Activated CD4-positive, alpha-beta memory T cell treated with anti-CD3 and anti-CD28 coated beads, Interleukin-2, amount 10 ng/mL, durations not matched to agents 7 days and 5 days (primary cell): Measurements from ENCODE around the gene AHRR. TPM values are rescaled to one million over a fixed set of nuclear protein-coding genes. Genes with fewer than 3 reads are reported as not detected.
"Not testable (repeated sequence)": the region's sequence is repeated elsewhere in the genome, so short reads cannot be mapped to it uniquely, and the experiment has no call there.

ENCODE experiments used
- CTCF ChIA-PET: fragments of 350-600 bp; sonication (Branson Sonifier 250); formaldehyde crosslinking; loops from one replicate; lab custom pipeline; 2021; ENCODE audit warnings: antibody characterized with exemption, inconsistent platforms; lab: Charles Lee
- POLR2A ChIA-PET: fragments of 350-600 bp; sonication (Branson Sonifier 250); formaldehyde crosslinking; loops from one replicate; lab custom pipeline; 2021; ENCODE audit warnings: antibody characterized with exemption; lab: Charles Lee
- DNase-seq: peaks from one replicate; pipeline ENCODE4 v3.0.0-alpha.2; 2020
- H3K27ac Mint-ChIP-seq: one replicate; pipeline ENCODE4 v1.8.0; 2021; ENCODE audit warnings: mild to moderate bottlenecking, mixed read lengths
- H3K27me3 Mint-ChIP-seq: one replicate; pipeline ENCODE4 v1.8.0; 2021; ENCODE audit warnings: mixed read lengths
- H3K36me3 Mint-ChIP-seq: one replicate; pipeline ENCODE4 v1.8.0; 2021; ENCODE audit warnings: low read depth, mixed read lengths
- H3K4me1 Mint-ChIP-seq: one replicate; pipeline ENCODE4 v1.8.0; 2021; ENCODE audit warnings: mixed read lengths
- H3K4me3 Mint-ChIP-seq: one replicate; pipeline ENCODE4 v1.8.0; 2021; ENCODE audit warnings: mild to moderate bottlenecking, mixed read lengths
- H3K9me3 Mint-ChIP-seq: one replicate; pipeline ENCODE4 v1.8.0; 2021; ENCODE audit warnings: mixed read lengths
- total RNA-seq, 2 experiments: library from RNA; stranded (reverse); gene quantifications; one replicate each; pipeline ENCODE4 v1.2.3, GENCODE V29; 2021

AHRR gene
- total RNA-seq, 2 experiments from 2014 or later: 23.6 to 24.6 TPM

- H3K4me3 Mint-ChIP-seq: no peak overlapping the region
Measured at GRCh38 chr5:402615-403359, 81.3 kb downstream of the AHRR start.

GRCh38 chr5:403995-404394 lies 82.5 kb downstream of the AHRR start:
- no peak for DNase-seq
- Mint-ChIP-seq H3K9me3 (no peaks in the 10 kb centered on the region), H3K27me3 (peaks cover 2% of the 10 kb centered on the region), H3K36me3 (peaks cover 28% of the 10 kb centered on the region), H3K4me1 (peaks cover 42% of the 10 kb centered on the region), H3K27ac (no peak overlapping the region), H3K4me3 (no peak overlapping the region)
- CTCF ChIA-PET: interaction anchor here (1.1 kb wide), 1 partner anchor 54 kb away, joined by 3 read pairs; no protein-coding TSS in a partner anchor
- POLR2A ChIA-PET: no interaction called here

More at GRCh38 chr5:402615-403359, 81.3 kb downstream of the AHRR start:
- ChIA-PET POLR2A (interaction anchor here (1.3 kb wide), 1 partner anchor 23 kb away, joined by 3 read pairs; no protein-coding TSS in a partner anchor), CTCF (interaction anchor here (0.7 to 1.1 kb wide), 2 partner anchors 39 to 53 kb away, joined by 3 read pairs; no protein-coding TSS in a partner anchor)
- Mint-ChIP-seq H3K4me1 (peaks cover 40% of the 10 kb centered on the region), H3K36me3 (peaks cover 30% of the 10 kb centered on the region), H3K27ac (no peak overlapping the region), H3K27me3 (peaks cover 2% of the 10 kb centered on the region), H3K9me3 (no peaks in the 10 kb centered on the region)
- peak; percentile 15 for DNase-seq

GRCh38 chr5:404666-405241 lies 83.2 kb downstream of the AHRR start:
- DNase-seq: peak; percentile 14
- no peaks in the 10 kb centered on the region for H3K27me3 Mint-ChIP-seq
- H3K4me1 Mint-ChIP-seq: peaks cover 35% of the 10 kb centered on the region
- no peak overlapping the region for H3K4me3 Mint-ChIP-seq
- POLR2A ChIA-PET: no interaction called here
- CTCF ChIA-PET: interaction anchor here (1.1 kb wide), 1 partner anchor 42 kb away, joined by 3 read pairs; no protein-coding TSS in a partner anchor
- H3K9me3 Mint-ChIP-seq: no peaks in the 10 kb centered on the region
- H3K36me3 Mint-ChIP-seq: peaks cover 28% of the 10 kb centered on the region
- no peak overlapping the region for H3K27ac Mint-ChIP-seq

- Mint-ChIP-seq H3K4me3 (no peak overlapping the region), H3K4me1 (peaks cover 29% of the 10 kb centered on the region), H3K27ac (no peak overlapping the region), H3K27me3 (no peaks in the 10 kb centered on the region), H3K36me3 (peaks cover 23% of the 10 kb centered on the region), H3K9me3 (no peaks in the 10 kb centered on the region)
- no peak for DNase-seq
- ChIA-PET POLR2A (no interaction called here), CTCF (interaction anchor here (1.1 kb wide), 1 partner anchor 41 kb away, joined by 3 read pairs; no protein-coding TSS in a partner anchor)
Measured at GRCh38 chr5:405421-405820, 83.9 kb downstream of the AHRR start.

- Mint-ChIP-seq H3K9me3 (no peaks in the 10 kb centered on the region), H3K4me3 (no peak overlapping the region), H3K4me1 (peaks cover 29% of the 10 kb centered on the region), H3K27ac (no peak overlapping the region), H3K27me3 (no peaks in the 10 kb centered on the region), H3K36me3 (peaks cover 22% of the 10 kb centered on the region)
- ChIA-PET POLR2A (no interaction called here), CTCF (interaction anchor here (1.2 kb wide), 1 partner anchor 89 kb away, joined by 3 read pairs; no protein-coding TSS in a partner anchor)
- no peak for DNase-seq
Measured at GRCh38 chr5:406041-406440, 84.5 kb downstream of the AHRR start.

GRCh38 chr5:407051-407450 lies 85.5 kb downstream of the AHRR start:
- CTCF ChIA-PET: interaction anchor here (1.2 kb wide), 2 partner anchors 90 to 218 kb away, joined by 3 read pairs; no protein-coding TSS in a partner anchor
- Mint-ChIP-seq H3K27me3 (no peaks in the 10 kb centered on the region), H3K4me1 (peaks cover 24% of the 10 kb centered on the region), H3K4me3 (no peak overlapping the region), H3K27ac (no peak overlapping the region), H3K36me3 (peaks cover 15% of the 10 kb centered on the region), H3K9me3 (no peaks in the 10 kb centered on the region)
- no peak for DNase-seq
- POLR2A ChIA-PET: no interaction called here

- Mint-ChIP-seq H3K9me3 (no peaks in the 10 kb centered on the region), H3K4me3 (no peak overlapping the region), H3K27me3 (no peaks in the 10 kb centered on the region), H3K36me3 (peaks cover 16% of the 10 kb centered on the region), H3K27ac (no peak overlapping the region), H3K4me1 (peaks cover 19% of the 10 kb centered on the region)
- ChIA-PET CTCF (interaction anchor here (1.2 kb wide), 1 partner anchor 219 kb away, joined by 3 read pairs; no protein-coding TSS in a partner anchor), POLR2A (no interaction called here)
- DNase-seq: no peak
Measured at GRCh38 chr5:407801-408268, 86.3 kb downstream of the AHRR start.

- H3K4me3 Mint-ChIP-seq: no peak overlapping the region
- no peak overlapping the region for H3K27ac Mint-ChIP-seq
- peaks cover 22% of the 10 kb centered on the region for H3K4me1 Mint-ChIP-seq
- ChIA-PET CTCF (interaction anchor here (0.9 kb wide), 1 partner anchor 36 kb away, joined by 3 read pairs; no protein-coding TSS in a partner anchor), POLR2A (no interaction called here)
- peaks cover 7% of the 10 kb centered on the region for H3K36me3 Mint-ChIP-seq
- no peaks in the 10 kb centered on the region for H3K9me3 Mint-ChIP-seq
- no peaks in the 10 kb centered on the region for H3K27me3 Mint-ChIP-seq
- no peak for DNase-seq
Measured at GRCh38 chr5:410911-411517, 89.5 kb downstream of the AHRR start.

- H3K4me3 Mint-ChIP-seq: no peak overlapping the region
- no peak for DNase-seq
- H3K9me3 Mint-ChIP-seq: no peaks in the 10 kb centered on the region
- H3K36me3 Mint-ChIP-seq: peaks cover 7% of the 10 kb centered on the region
- ChIA-PET CTCF (interaction anchor here (0.9 kb wide), 1 partner anchor 35 kb away, joined by 3 read pairs; no protein-coding TSS in a partner anchor), POLR2A (no interaction called here)
- H3K27me3 Mint-ChIP-seq: no peaks in the 10 kb centered on the region
- H3K27ac Mint-ChIP-seq: no peak overlapping the region
- peaks cover 22% of the 10 kb centered on the region for H3K4me1 Mint-ChIP-seq
Measured at GRCh38 chr5:411728-412127, 90.2 kb downstream of the AHRR start.

GRCh38 chr5:414991-415927 lies 93.7 kb downstream of the AHRR start:
- CTCF ChIA-PET: interaction anchor here (1.1 to 1.4 kb wide), 3 partner anchors 98 to 227 kb away, joined by 4 to 5 read pairs (median 4); no protein-coding TSS in a partner anchor
- H3K27ac Mint-ChIP-seq, DNase-seq, POLR2A ChIA-PET, H3K27me3 Mint-ChIP-seq, H3K4me3 Mint-ChIP-seq, H3K9me3 Mint-ChIP-seq: not testable (repeated sequence)
- Mint-ChIP-seq H3K4me1 (peaks cover 15% of the 10 kb centered on the region), H3K36me3 (peaks cover 11% of the 10 kb centered on the region)

GRCh38 chr5:415928-416635 lies 94.6 kb downstream of the AHRR start:
- no peak overlapping the region for H3K27ac Mint-ChIP-seq
- peaks cover 12% of the 10 kb centered on the region for H3K36me3 Mint-ChIP-seq
- H3K9me3 Mint-ChIP-seq: no peaks in the 10 kb centered on the region
- peaks cover 12% of the 10 kb centered on the region for H3K4me1 Mint-ChIP-seq
- H3K27me3 Mint-ChIP-seq: no peaks in the 10 kb centered on the region
- no peak overlapping the region for H3K4me3 Mint-ChIP-seq
- ChIA-PET CTCF (no interaction called here), POLR2A (no interaction called here)
- no peak for DNase-seq

GRCh38 chr5:416636-416960 lies 95.1 kb downstream of the AHRR start:
- no peak overlapping the region for H3K4me3 Mint-ChIP-seq
- CTCF ChIA-PET: no interaction called here

More at GRCh38 chr5:416636-416960, 95.1 kb downstream of the AHRR start:
- Mint-ChIP-seq H3K27ac (no peak overlapping the region), H3K27me3 (no peaks in the 10 kb centered on the region), H3K9me3 (no peaks in the 10 kb centered on the region), H3K36me3 (peaks cover 12% of the 10 kb centered on the region), H3K4me1 (peaks cover 9% of the 10 kb centered on the region)
- no peak for DNase-seq
- POLR2A ChIA-PET: no interaction called here
